HTERT RPE-1 (cell line): ENCODE measurements around the gene TMEM256.

Experiments used
- in situ Hi-C: fragments of 300-500 bp; cut with MboI; formaldehyde crosslinking; loops from 4 replicates; pipeline ENCODE4 v1.14.3; 2020; ENCODE audit warnings: low sequenced_read_pairs

Gene TMEM256

GRCh38 chr17:7403977-7404736, at the start of gene TMEM256:
TMEM256 (minus strand) TSS chr17:7404097; CDS start chr17:7404084, 13 bp downstream.
- in situ Hi-C loops: no loop called here

- in situ Hi-C loops: no loop called here
Observed at GRCh38 chr17:7448461-7448860, 44.6 kb upstream of the TMEM256 start.

GRCh38 chr17:7445619-7445968, 41.7 kb upstream of the TMEM256 start:
- in situ Hi-C loops: no loop called here

- in situ Hi-C loops: no loop called here
Observed at GRCh38 chr17:7444682-7445618, 41.1 kb upstream of the TMEM256 start, which contains the start of gene CHRNB1. CHRNB1 (plus strand) TSS chr17:7445061; CDS start chr17:7445128, 67 bp downstream.

- in situ Hi-C loops: no loop called here
Observed at GRCh38 chr17:7443499-7444485, 39.9 kb upstream of the TMEM256 start.

- in situ Hi-C loops: no loop called here
Observed at GRCh38 chr17:7442142-7442541, 38.2 kb upstream of the TMEM256 start.

- in situ Hi-C loops: no loop called here
Observed at GRCh38 chr17:7441266-7441665, 37.4 kb upstream of the TMEM256 start.

GRCh38 chr17:7440834-7441195, 36.9 kb upstream of the TMEM256 start:
- in situ Hi-C loops: no loop called here

- in situ Hi-C loops: no loop called here
Observed at GRCh38 chr17:7440113-7440833, 36.4 kb upstream of the TMEM256 start.

GRCh38 chr17:7439462-7440112, 35.7 kb upstream of the TMEM256 start, which contains the start of gene FGF11:
FGF11 (plus strand) TSS chr17:7439512; CDS start chr17:7439621, 109 bp downstream.
- in situ Hi-C loops: no loop called here

- in situ Hi-C loops: no loop called here
Observed at GRCh38 chr17:7438656-7439460, 35.0 kb upstream of the TMEM256 start.

GRCh38 chr17:7437950-7438614, 34.2 kb upstream of the TMEM256 start:
- in situ Hi-C loops: no loop called here

GRCh38 chr17:7437369-7437863, 33.5 kb upstream of the TMEM256 start:
- in situ Hi-C loops: no loop called here

- in situ Hi-C loops: no loop called here
Observed at GRCh38 chr17:7436556-7437368, 32.9 kb upstream of the TMEM256 start.

- in situ Hi-C loops: no loop called here
Observed at GRCh38 chr17:7435676-7436555, 32.0 kb upstream of the TMEM256 start.

GRCh38 chr17:7432296-7432695, 28.4 kb upstream of the TMEM256 start:
- in situ Hi-C loops: no loop called here
